ENCODE results near the gene MIGA2. TPM values are rescaled to one million over a fixed set of nuclear protein-coding genes. Genes with fewer than 3 reads are reported as not detected.

The MIGA2 gene
- total RNA-seq, 2 experiments from 2014 or later, result 27.7 to 37.7 TPM

GRCh38 chr9:129071526-129072126, 35.2 kb downstream of the MIGA2 start:
- Histone ChIP-seq H3K4me3 (ENCODE audit: low read depth, low read length, poor library complexity, severe bottlenecking) (no peak overlapping the region), H3K27ac (ENCODE audit: low read depth, low read length, poor library complexity, severe bottlenecking) (no peak overlapping the region), H3K9me3 (ENCODE audit: low read length) (no peaks in the 10 kb centered on the region), H3K79me2 (ENCODE audit: insufficient read depth, low read depth, low read length) (no peaks in the 10 kb centered on the region), H2AFZ (ENCODE audit: low read length) (no peak overlapping the region), H3K9me2 (ENCODE audit: insufficient read depth, low read length) (no peaks in the 10 kb centered on the region), H3K4me1 (ENCODE audit: insufficient read depth, low read length, poor library complexity, severe bottlenecking) (no peaks in the 10 kb centered on the region), H3K4me2 (ENCODE audit: low read length) (no peak overlapping the region), H3K36me3 (ENCODE audit: insufficient read depth, low read length) (peaks cover 13% of the 10 kb centered on the region; the same call in 1 of the 2 replicates), H4K20me1 (ENCODE audit: insufficient read depth, low read length) (no peaks in the 10 kb centered on the region)
- intact Hi-C loops (cut with micrococcal nuclease; ENCODE audit: unreplicated experiment), result no loop called here
- TF ChIP-seq EZH2phosphoT487 (IDR thresholded peaks at IDR 0.05; ENCODE audit: borderline replicate concordance, low read depth, low read length), result no peak
- ChIA-PET POLR2A (no interaction called here), CTCF (ENCODE audit: unreplicated experiment) (no interaction called here)
- TSS peak; percentile 65 for BruUV-seq (replicated peaks)
- peak; percentile 8 for DNase-seq (ENCODE audit: low spot score)

- no peak for TF ChIP-seq EZH2phosphoT487 (IDR thresholded peaks at IDR 0.05; ENCODE audit: borderline replicate concordance, low read depth, low read length)
- TF ChIP-seq CTCF (conservative IDR thresholded peaks at IDR 0.05; ENCODE audit: low read length), result no peak
- H3K36me3 ChIP-seq (ENCODE audit: insufficient read depth, low read length), result peaks cover 13% of the 10 kb centered on the region; the same call in 1 of the 2 replicates
- intact Hi-C loops (cut with micrococcal nuclease; ENCODE audit: unreplicated experiment), result no loop called here
- H3K4me3 ChIP-seq (ENCODE audit: low read depth, low read length, poor library complexity, severe bottlenecking), result no peak overlapping the region
- H3K4me1 ChIP-seq (ENCODE audit: insufficient read depth, low read length, poor library complexity, severe bottlenecking), result no peaks in the 10 kb centered on the region
- DNase-seq (ENCODE audit: low spot score), result no peak
- no peaks in the 10 kb centered on the region for H3K79me2 ChIP-seq (ENCODE audit: insufficient read depth, low read depth, low read length)
- no peak overlapping the region for H2AFZ ChIP-seq (ENCODE audit: low read length)
- no peak overlapping the region for H3K27ac ChIP-seq (ENCODE audit: low read depth, low read length, poor library complexity, severe bottlenecking)
- no peaks in the 10 kb centered on the region for H3K9me3 ChIP-seq (ENCODE audit: low read length)
- ChIA-PET POLR2A (interaction anchor here (0.6 kb wide), 1 partner anchor 226 kb away, joined by 3 read pairs; no protein-coding TSS in a partner anchor), CTCF (ENCODE audit: unreplicated experiment) (no interaction called here)
- H3K4me2 ChIP-seq (ENCODE audit: low read length), result no peak overlapping the region
- no peaks in the 10 kb centered on the region for H3K9me2 ChIP-seq (ENCODE audit: insufficient read depth, low read length)
- H4K20me1 ChIP-seq (ENCODE audit: insufficient read depth, low read length), result no peaks in the 10 kb centered on the region
- BruUV-seq (replicated peaks), result no TSS peak
These were observed 35.7 kb downstream of the MIGA2 start for GRCh38 chr9:129072171-129072570.

GRCh38 chr9:129073404-129073803, 37.0 kb downstream of the MIGA2 start:
- Histone ChIP-seq H3K27ac (ENCODE audit: low read depth, low read length, poor library complexity, severe bottlenecking) (no peak overlapping the region), H3K4me1 (ENCODE audit: insufficient read depth, low read length, poor library complexity, severe bottlenecking) (no peaks in the 10 kb centered on the region), H3K4me2 (ENCODE audit: low read length) (no peak overlapping the region), H3K36me3 (ENCODE audit: insufficient read depth, low read length) (peaks cover 13% of the 10 kb centered on the region; the same call in 1 of the 2 replicates), H4K20me1 (ENCODE audit: insufficient read depth, low read length) (no peaks in the 10 kb centered on the region), H3K9me2 (ENCODE audit: insufficient read depth, low read length) (no peaks in the 10 kb centered on the region), H3K79me2 (ENCODE audit: insufficient read depth, low read depth, low read length) (no peaks in the 10 kb centered on the region), H2AFZ (ENCODE audit: low read length) (no peak overlapping the region), H3K4me3 (ENCODE audit: low read depth, low read length, poor library complexity, severe bottlenecking) (no peak overlapping the region), H3K9me3 (ENCODE audit: low read length) (no peaks in the 10 kb centered on the region)
- no peak for DNase-seq (ENCODE audit: low spot score)
- intact Hi-C loops (cut with micrococcal nuclease; ENCODE audit: unreplicated experiment), result no loop called here
- BruUV-seq (replicated peaks), result no TSS peak
- POLR2A ChIA-PET, result interaction anchor here (1.0 kb wide), 1 partner anchor 17 kb away, joined by 3 read pairs; no protein-coding TSS in a partner anchor
- no peak for TF ChIP-seq EZH2phosphoT487 (IDR thresholded peaks at IDR 0.05; ENCODE audit: borderline replicate concordance, low read depth, low read length)
- no peak for TF ChIP-seq CTCF (conservative IDR thresholded peaks at IDR 0.05; ENCODE audit: low read length)
- CTCF ChIA-PET (ENCODE audit: unreplicated experiment), result no interaction called here

Data from OCI-LY7 (cell line).